ENCODE data around the gene POLR3G.

POLR3G gene

GRCh38 chr5:90504743-90505142 is 30.1 kb downstream of the POLR3G start:
- H3K4me3 Mint-ChIP-seq: no peak overlapping the region
- TF ChIP-seq, protein P1, sequence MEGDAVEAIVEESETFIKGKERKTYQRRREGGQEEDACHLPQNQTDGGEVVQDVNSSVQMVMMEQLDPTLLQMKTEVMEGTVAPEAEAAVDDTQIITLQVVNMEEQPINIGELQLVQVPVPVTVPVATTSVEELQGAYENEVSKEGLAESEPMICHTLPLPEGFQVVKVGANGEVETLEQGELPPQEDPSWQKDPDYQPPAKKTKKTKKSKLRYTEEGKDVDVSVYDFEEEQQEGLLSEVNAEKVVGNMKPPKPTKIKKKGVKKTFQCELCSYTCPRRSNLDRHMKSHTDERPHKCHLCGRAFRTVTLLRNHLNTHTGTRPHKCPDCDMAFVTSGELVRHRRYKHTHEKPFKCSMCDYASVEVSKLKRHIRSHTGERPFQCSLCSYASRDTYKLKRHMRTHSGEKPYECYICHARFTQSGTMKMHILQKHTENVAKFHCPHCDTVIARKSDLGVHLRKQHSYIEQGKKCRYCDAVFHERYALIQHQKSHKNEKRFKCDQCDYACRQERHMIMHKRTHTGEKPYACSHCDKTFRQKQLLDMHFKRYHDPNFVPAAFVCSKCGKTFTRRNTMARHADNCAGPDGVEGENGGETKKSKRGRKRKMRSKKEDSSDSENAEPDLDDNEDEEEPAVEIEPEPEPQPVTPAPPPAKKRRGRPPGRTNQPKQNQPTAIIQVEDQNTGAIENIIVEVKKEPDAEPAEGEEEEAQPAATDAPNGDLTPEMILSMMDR (IDR thresholded peaks at IDR 0.05): no peak
- H3K27ac Mint-ChIP-seq: no peak overlapping the region
- no peaks in the 10 kb centered on the region for H3K4me1 Mint-ChIP-seq
- peaks cover 8% of the 10 kb centered on the region for H3K36me3 Mint-ChIP-seq (ENCODE audit: low read depth)
- H3K9me3 Mint-ChIP-seq: no peaks in the 10 kb centered on the region
- no peaks in the 10 kb centered on the region for H3K27me3 Mint-ChIP-seq (ENCODE audit: low read depth, poor library complexity)
- no peak for DNase-seq

DNA sequence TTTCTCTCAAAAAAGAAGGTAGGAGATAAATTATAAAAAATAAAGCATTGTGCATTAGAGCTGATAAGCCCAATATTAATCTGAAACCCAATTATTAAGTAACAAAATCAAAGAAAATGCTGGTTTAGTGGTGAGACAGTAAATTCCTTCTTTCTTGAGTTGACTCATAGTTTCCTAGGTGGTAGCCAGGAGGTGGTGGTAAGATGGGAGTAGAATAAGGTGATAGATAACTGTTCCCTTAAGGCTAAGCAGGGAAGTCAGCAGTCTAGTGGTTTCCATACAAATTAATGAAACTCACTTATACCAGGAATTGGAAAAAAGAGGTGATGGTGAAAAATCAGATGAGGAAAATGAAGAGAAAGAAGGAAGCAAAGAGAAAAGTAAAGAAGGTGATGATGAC is 31.6 kb downstream of the POLR3G start:
- Mint-ChIP-seq H3K4me1 (no peaks in the 10 kb centered on the region), H3K27me3 (ENCODE audit: low read depth, poor library complexity) (no peaks in the 10 kb centered on the region), H3K9me3 (no peaks in the 10 kb centered on the region), H3K36me3 (ENCODE audit: low read depth) (peaks cover 8% of the 10 kb centered on the region), H3K27ac (no peak overlapping the region), H3K4me3 (no peak overlapping the region)
- no peak for DNase-seq
- TF ChIP-seq, protein P1 (IDR thresholded peaks at IDR 0.05): no peak

GRCh38 chr5:90510438-90510837 is 35.8 kb downstream of the POLR3G start:
- Mint-ChIP-seq H3K27ac (no peak overlapping the region), H3K4me3 (no peak overlapping the region), H3K36me3 (ENCODE audit: low read depth) (peaks cover 14% of the 10 kb centered on the region), H3K9me3 (no peaks in the 10 kb centered on the region), H3K4me1 (no peaks in the 10 kb centered on the region), H3K27me3 (ENCODE audit: low read depth, poor library complexity) (no peaks in the 10 kb centered on the region)
- TF ChIP-seq, protein P1 (IDR thresholded peaks at IDR 0.05): no peak
- DNase-seq: no peak

DNA sequence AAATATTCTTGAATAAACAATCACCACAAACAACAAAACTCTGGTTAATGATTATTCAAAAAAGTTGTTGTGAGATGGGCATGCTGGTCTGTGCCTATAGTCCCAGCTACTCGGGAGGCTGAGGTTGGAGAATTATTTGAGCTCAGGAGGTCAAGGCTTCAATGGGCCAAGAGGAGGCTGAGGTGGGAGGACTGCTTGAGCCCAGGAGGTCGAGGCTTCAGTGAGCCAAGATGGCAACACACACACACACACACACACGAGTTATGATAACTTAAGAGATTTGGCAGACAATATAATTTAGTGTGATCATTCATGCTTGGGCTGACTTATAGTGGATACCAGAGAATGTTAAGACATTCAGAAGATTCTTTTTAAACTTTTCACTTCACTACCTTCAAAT is 39.9 kb downstream of the POLR3G start:
- no peaks in the 10 kb centered on the region for H3K4me1 Mint-ChIP-seq
- H3K27me3 Mint-ChIP-seq (ENCODE audit: low read depth, poor library complexity): no peaks in the 10 kb centered on the region
- DNase-seq: no peak
- peaks cover 22% of the 10 kb centered on the region for H3K36me3 Mint-ChIP-seq (ENCODE audit: low read depth)
- no peaks in the 10 kb centered on the region for H3K9me3 Mint-ChIP-seq
- H3K4me3 Mint-ChIP-seq: no peak overlapping the region
- TF ChIP-seq, protein P1 (IDR thresholded peaks at IDR 0.05): no peak
- no peak overlapping the region for H3K27ac Mint-ChIP-seq

DNA sequence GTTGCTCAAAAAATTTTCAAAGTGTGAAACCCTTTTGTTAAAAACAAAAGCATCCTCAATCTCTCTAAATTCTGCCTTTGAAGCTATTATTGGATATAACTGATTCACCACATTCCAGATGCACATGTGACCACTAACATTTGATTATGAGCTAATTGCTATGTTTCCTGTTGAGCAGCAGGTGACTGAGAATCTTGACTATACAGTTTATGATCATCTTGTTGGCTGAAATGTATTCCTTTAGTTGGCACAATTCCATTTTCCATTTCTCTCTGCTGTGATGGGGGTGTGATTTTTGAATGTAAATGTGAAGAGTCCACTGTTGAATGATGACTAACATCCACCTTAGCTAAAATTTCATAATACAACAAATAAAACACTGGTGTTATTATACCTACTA is 44.0 kb downstream of the POLR3G start:
- H3K4me3 Mint-ChIP-seq: no peak overlapping the region
- no peak overlapping the region for H3K27ac Mint-ChIP-seq
- TF ChIP-seq, protein P1 (IDR thresholded peaks at IDR 0.05): no peak
- no peaks in the 10 kb centered on the region for H3K9me3 Mint-ChIP-seq
- peaks cover 55% of the 10 kb centered on the region for H3K36me3 Mint-ChIP-seq (ENCODE audit: low read depth)
- no peaks in the 10 kb centered on the region for H3K4me1 Mint-ChIP-seq
- DNase-seq: no peak
- no peaks in the 10 kb centered on the region for H3K27me3 Mint-ChIP-seq (ENCODE audit: low read depth, poor library complexity)

GRCh38 chr5:90519081-90519480 is 44.4 kb downstream of the POLR3G start:
- Mint-ChIP-seq H3K27ac (no peak overlapping the region), H3K36me3 (ENCODE audit: low read depth) (peaks cover 59% of the 10 kb centered on the region), H3K4me3 (no peak overlapping the region), H3K9me3 (no peaks in the 10 kb centered on the region), H3K27me3 (ENCODE audit: low read depth, poor library complexity) (no peaks in the 10 kb centered on the region), H3K4me1 (no peaks in the 10 kb centered on the region)
- TF ChIP-seq, protein P1 (IDR thresholded peaks at IDR 0.05): no peak
- no peak for DNase-seq

Data from nephron progenitor cell (in vitro differentiated cells).